Liver (tissue), 3 donors: ENCODE measurements around the gene CARM1.

ENCODE experiments used
- CTCF ChIP-seq: fragments of 150-350 bp; IDR thresholded peaks from 2 replicates; pipeline ENCODE4 v1.5.1; 2017; ENCODE audit warnings: improper control_type of control experiment, low read depth, low read length; ENCODE audit not compliant: missing input control
- RAD21 ChIP-seq, 2 donors: IDR thresholded peaks; 2 replicates each; pipeline ENCODE4 v1.6.1; 2016; ENCODE audit warnings: antibody characterized with exemption in 2 of 2, mild to moderate bottlenecking in 2 of 2
- REST ChIP-seq: IDR thresholded peaks from 2 replicates; pipeline ENCODE4 v1.6.1; 2016; ENCODE audit warnings: antibody characterized with exemption, mild to moderate bottlenecking
- donor health status: healthy.
- donor health status: healthy.

GRCh38 chr19:10912619-10913018, 41.3 kb downstream of the CARM1 start:
- TF ChIP-seq CTCF (no peak), REST (no peak), RAD21 (IDR thresholded peaks at IDR 0.05) (no peak)
